K562 treated with DMSO at 1 percent for 24 hours (cell line): ENCODE results near the gene PLCH1. TPM values are rescaled to one million over a fixed set of nuclear protein-coding genes. Genes with fewer than 3 reads are reported as not detected.

Source experiments
- total RNA-seq: library from RNA; unstranded; fragments of 300-600 nt; gene quantifications from 2 replicates; pipeline ENCODE4 v1.2.3, GENCODE V29; 2022; ENCODE audit warnings: low read depth; ENCODE audit not compliant: insufficient read depth

The PLCH1 gene
- total RNA-seq, result 0.58 and 0.66 TPM in 2 replicates

GRCh38 chr3:155744626-155745324 lies at the start of gene PLCH1:
Gene PLCH1, minus strand, starts transcription at chr3:155745071. Its CDS starts 40,847 bp downstream, at chr3:155704224.

Other genes with a start within 250 kb of the PLCH1 start
- gene C3orf33, start 61.2 kb upstream of the PLCH1 start, total RNA-seq, result 2.1 and 2.9 TPM in 2 replicates
- 24.4 and 25.2 TPM in 2 replicates for gene SLC33A1, start 109.4 kb upstream of the PLCH1 start, total RNA-seq
- gene GMPS, start 125.6 kb upstream of the PLCH1 start, total RNA-seq, result 60.3 and 64.3 TPM in 2 replicates